ENCODE measurements around the gene EFHD2.
"Not testable (repeated sequence)": the region's sequence is repeated elsewhere in the genome, so short reads cannot be mapped to it uniquely, and the experiment has no call there.

- TF ChIP-seq CTCF (IDR thresholded peaks at IDR 0.05; ENCODE audit: low read depth, low read length); POLR2A (IDR thresholded peaks at IDR 0.05; ENCODE audit: extremely low read depth, insufficient read length): not testable (repeated sequence)
Observed at GRCh38 chr1:15458388-15458787, 48.7 kb downstream of the EFHD2 start.
